ENCODE data around the gene CCHCR1.

- TF ChIP-seq CTCF (IDR thresholded peaks at IDR 0.05) (no peak), EP300 (IDR thresholded peaks at IDR 0.05) (no peak), POLR2A (IDR thresholded peaks at IDR 0.05) (no peak)
Measured at GRCh38 chr6:31145386-31145785, 12.2 kb downstream of the CCHCR1 start.

All from tibial nerve (tissue), 4 donors.